ENCODE data around the gene RNU5D-1.

RNU5D-1 gene

DNA sequence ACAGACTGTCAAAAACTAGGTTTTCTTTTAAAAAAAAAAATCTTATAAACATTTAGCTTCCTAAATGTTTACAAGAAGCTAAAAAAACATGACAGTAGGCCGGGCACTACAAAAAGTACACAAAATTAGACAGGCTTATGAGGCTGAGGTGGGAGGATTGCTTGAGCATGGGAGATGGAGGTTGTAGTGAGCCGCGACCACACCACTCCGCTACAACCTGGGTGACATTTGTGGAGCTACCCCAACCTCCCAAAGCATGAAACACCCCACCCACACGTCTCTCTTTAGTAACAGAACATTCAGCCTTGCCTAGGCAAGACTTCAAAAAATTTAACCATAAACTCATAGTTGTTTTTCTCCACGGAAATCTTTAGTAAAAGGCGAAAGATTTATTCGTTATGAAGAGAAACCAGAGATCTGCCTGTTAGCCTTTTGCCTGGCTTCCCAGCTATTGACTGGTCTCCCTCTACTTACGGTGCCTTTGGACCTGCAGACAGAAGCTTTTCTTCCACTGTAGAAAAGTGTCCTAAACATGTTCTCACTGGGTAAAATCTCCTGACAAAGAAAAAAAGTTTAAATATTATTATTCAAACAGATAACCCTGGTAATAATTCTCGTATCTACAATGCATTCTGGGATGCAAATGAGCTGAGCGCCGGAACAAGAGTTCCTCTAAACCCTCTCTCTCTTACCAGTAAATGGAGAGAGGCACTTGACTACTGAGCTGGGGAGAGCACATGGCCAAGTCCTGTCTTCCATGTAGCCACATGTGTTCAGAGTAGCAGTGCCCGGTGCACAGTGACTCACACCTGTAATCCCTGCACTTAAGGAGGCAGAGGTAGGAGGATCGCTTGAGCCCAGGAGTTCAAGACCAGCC, 9.2 kb downstream of the RNU5D-1 start (continued):
- TF ChIP-seq, protein P1, sequence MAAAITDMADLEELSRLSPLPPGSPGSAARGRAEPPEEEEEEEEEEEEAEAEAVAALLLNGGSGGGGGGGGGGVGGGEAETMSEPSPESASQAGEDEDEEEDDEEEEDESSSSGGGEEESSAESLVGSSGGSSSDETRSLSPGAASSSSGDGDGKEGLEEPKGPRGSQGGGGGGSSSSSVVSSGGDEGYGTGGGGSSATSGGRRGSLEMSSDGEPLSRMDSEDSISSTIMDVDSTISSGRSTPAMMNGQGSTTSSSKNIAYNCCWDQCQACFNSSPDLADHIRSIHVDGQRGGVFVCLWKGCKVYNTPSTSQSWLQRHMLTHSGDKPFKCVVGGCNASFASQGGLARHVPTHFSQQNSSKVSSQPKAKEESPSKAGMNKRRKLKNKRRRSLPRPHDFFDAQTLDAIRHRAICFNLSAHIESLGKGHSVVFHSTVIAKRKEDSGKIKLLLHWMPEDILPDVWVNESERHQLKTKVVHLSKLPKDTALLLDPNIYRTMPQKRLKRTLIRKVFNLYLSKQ (tag by site-specific recombination; IDR thresholded peaks at IDR 0.05; ENCODE audit: borderline replicate concordance): no peak
- TF ChIP-seq TRIM28 (IDR thresholded peaks at IDR 0.05; ENCODE audit: borderline replicate concordance, low read length) (no peak; the same call in 1 of the 2 replicates), ZNF23 (tag by site-specific recombination; IDR thresholded peaks at IDR 0.05; ENCODE audit: borderline replicate concordance) (no peak), GLI4 (tag by site-specific recombination; IDR thresholded peaks at IDR 0.05) (no peak), ZNF768 (tag by site-specific recombination; IDR thresholded peaks at IDR 0.05) (peak; percentile 49; the same call in 1 of the 2 replicates), SALL2 (tag by site-specific recombination; IDR thresholded peaks at IDR 0.05; ENCODE audit: borderline replicate concordance) (no peak), BCL11B (tag by site-specific recombination; IDR thresholded peaks at IDR 0.05; ENCODE audit: low read depth) (0 out of 2 replicates have a peak, but pooled peaks have one; percentile 25), TCF7L2 (IDR thresholded peaks at IDR 0.05; ENCODE audit: borderline replicate concordance, low read depth, low read length) (0 out of 2 replicates have a peak, but pooled peaks have one; percentile 30), ZNF777 (tag by site-specific recombination; IDR thresholded peaks at IDR 0.05; ENCODE audit: borderline replicate concordance) (no peak), SETDB1 (IDR thresholded peaks at IDR 0.05; ENCODE audit: insufficient read length, low read length) (peak; percentile 62), ZNF530 (tag by site-specific recombination; IDR thresholded peaks at IDR 0.05; ENCODE audit: low read depth) (no peak), ZNF37A (tag by site-specific recombination; IDR thresholded peaks at IDR 0.05) (no peak), KLF10 (tag by site-specific recombination; IDR thresholded peaks at IDR 0.05) (peak; percentile 92), ZFP3 (tag by site-specific recombination; IDR thresholded peaks at IDR 0.05; ENCODE audit: low read depth) (peak; percentile 42; the same call in 1 of the 2 replicates), ZNF529 (tag by site-specific recombination; IDR thresholded peaks at IDR 0.05; ENCODE audit: insufficient replicate concordance) (no peak), ZNF548 (tag by site-specific recombination; IDR thresholded peaks at IDR 0.05) (no peak), ZNF521 (tag by site-specific recombination; IDR thresholded peaks at IDR 0.05) (no peak), ZNF677 (tag by site-specific recombination; IDR thresholded peaks at IDR 0.05) (no peak), ZNF76 (tag by site-specific recombination; IDR thresholded peaks at IDR 0.05; ENCODE audit: borderline replicate concordance, low read depth) (peak; percentile 94), YY1 (tag by site-specific recombination; IDR thresholded peaks at IDR 0.05) (peak; percentile 71), ZNF48 (tag by site-specific recombination; IDR thresholded peaks at IDR 0.05) (no peak), ZNF629 (tag by site-specific recombination; IDR thresholded peaks at IDR 0.05) (peak; percentile 76)
- TF ChIP-seq, protein P2, sequence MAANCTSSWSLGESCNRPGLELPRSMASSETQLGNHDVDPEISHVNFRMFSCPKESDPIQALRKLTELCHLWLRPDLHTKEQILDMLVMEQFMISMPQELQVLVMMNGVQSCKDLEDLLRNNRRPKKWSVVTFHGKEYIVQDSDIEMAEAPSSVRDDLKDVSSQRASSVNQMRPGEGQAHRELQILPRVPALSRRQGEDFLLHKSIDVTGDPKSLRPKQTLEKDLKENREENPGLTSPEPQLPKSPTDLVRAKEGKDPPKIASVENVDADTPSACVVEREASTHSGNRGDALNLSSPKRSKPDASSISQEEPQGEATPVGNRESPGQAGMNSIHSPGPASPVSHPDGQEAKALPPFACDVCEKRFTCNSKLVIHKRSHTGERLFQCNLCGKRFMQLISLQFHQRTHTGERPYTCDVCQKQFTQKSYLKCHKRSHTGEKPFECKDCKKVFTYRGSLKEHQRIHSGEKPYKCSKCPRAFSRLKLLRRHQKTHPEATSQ (tag by site-specific recombination; IDR thresholded peaks at IDR 0.05): 0 out of 2 replicates have a peak, but pooled peaks have one; percentile 15
- TF ChIP-seq, protein P3, sequence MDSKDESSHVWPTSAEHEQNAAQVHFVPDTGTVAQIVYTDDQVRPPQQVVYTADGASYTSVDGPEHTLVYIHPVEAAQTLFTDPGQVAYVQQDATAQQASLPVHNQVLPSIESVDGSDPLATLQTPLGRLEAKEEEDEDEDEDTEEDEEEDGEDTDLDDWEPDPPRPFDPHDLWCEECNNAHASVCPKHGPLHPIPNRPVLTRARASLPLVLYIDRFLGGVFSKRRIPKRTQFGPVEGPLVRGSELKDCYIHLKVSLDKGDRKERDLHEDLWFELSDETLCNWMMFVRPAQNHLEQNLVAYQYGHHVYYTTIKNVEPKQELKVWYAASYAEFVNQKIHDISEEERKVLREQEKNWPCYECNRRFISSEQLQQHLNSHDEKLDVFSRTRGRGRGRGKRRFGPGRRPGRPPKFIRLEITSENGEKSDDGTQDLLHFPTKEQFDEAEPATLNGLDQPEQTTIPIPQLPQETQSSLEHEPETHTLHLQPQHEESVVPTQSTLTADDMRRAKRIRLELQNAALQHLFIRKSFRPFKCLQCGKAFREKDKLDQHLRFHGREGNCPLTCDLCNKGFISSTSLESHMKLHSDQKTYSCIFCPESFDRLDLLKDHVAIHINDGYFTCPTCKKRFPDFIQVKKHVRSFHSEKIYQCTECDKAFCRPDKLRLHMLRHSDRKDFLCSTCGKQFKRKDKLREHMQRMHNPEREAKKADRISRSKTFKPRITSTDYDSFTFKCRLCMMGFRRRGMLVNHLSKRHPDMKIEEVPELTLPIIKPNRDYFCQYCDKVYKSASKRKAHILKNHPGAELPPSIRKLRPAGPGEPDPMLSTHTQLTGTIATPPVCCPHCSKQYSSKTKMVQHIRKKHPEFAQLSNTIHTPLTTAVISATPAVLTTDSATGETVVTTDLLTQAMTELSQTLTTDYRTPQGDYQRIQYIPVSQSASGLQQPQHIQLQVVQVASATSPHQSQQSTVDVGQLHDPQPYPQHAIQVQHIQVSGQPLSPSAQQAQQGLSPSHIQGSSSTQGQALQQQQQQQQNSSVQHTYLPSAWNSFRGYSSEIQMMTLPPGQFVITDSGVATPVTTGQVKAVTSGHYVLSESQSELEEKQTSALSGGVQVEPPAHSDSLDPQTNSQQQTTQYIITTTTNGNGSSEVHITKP (tag by site-specific recombination; IDR thresholded peaks at IDR 0.05): peak; percentile 90
- TF ChIP-seq, protein P4, sequence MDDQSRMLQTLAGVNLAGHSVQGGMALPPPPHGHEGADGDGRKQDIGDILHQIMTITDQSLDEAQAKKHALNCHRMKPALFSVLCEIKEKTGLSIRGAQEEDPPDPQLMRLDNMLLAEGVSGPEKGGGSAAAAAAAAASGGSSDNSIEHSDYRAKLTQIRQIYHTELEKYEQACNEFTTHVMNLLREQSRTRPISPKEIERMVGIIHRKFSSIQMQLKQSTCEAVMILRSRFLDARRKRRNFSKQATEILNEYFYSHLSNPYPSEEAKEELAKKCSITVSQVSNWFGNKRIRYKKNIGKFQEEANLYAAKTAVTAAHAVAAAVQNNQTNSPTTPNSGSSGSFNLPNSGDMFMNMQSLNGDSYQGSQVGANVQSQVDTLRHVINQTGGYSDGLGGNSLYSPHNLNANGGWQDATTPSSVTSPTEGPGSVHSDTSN (CRISPR knock-in tag; IDR thresholded peaks at IDR 0.05): no peak
- TF ChIP-seq, protein P5, sequence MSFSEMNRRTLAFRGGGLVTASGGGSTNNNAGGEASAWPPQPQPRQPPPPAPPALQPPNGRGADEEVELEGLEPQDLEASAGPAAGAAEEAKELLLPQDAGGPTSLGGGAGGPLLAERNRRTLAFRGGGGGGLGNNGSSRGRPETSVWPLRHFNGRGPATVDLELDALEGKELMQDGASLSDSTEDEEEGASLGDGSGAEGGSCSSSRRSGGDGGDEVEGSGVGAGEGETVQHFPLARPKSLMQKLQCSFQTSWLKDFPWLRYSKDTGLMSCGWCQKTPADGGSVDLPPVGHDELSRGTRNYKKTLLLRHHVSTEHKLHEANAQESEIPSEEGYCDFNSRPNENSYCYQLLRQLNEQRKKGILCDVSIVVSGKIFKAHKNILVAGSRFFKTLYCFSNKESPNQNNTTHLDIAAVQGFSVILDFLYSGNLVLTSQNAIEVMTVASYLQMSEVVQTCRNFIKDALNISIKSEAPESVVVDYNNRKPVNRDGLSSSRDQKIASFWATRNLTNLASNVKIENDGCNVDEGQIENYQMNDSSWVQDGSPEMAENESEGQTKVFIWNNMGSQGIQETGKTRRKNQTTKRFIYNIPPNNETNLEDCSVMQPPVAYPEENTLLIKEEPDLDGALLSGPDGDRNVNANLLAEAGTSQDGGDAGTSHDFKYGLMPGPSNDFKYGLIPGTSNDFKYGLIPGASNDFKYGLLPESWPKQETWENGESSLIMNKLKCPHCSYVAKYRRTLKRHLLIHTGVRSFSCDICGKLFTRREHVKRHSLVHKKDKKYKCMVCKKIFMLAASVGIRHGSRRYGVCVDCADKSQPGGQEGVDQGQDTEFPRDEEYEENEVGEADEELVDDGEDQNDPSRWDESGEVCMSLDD (tag by site-specific recombination; IDR thresholded peaks at IDR 0.05): no peak
